CD4-positive, alpha-beta T cell treated with Interleukin-4 for 4 hours (primary cell): ENCODE results near the gene MYOZ2.
A peak's percentile ranks its signal among the peaks of the same experiment; 100 is the strongest.

ENCODE experiments used
- DNase-seq: peaks from one replicate; pipeline ENCODE4 v3.0.0-alpha.2; 2020

Gene MYOZ2

DNA sequence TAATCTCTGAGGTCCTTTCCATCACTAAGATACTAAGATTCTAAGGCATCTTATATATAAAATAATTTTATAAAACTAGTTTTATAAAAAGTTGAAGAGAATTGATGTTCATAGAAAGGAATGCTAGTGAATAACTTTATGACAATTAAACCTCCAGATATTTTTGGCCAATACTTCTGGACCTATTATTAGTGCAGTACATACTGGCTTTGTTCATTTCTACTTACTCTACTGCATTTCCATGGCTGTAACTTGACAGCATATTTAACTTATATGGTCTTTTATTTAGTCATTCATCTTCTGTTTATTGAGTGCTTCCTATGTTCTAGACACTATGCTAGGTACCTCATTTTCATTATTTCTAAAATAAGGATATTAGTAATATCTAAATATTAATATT, 70.1 kb downstream of the MYOZ2 start:
- DNase-seq: no peak

DNA sequence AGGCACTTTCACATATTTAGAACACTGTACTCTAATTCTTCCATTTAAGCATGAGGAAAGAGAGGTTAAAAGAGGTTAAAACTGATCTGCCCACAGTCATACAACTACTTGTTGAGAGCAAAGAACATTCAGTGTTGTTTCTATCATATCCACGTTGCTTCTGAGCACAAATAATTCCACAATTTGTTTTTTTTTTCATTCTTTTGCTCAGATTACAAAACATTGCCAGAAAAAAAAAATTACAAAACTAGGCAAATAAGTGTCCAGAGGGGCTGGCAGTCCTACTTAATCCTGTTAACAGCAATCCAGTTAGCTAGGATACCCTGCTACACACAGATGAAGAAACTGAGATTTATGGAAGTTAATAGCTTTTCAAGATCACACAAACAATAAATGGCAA, 70.5 kb downstream of the MYOZ2 start:
- DNase-seq: no peak

DNA sequence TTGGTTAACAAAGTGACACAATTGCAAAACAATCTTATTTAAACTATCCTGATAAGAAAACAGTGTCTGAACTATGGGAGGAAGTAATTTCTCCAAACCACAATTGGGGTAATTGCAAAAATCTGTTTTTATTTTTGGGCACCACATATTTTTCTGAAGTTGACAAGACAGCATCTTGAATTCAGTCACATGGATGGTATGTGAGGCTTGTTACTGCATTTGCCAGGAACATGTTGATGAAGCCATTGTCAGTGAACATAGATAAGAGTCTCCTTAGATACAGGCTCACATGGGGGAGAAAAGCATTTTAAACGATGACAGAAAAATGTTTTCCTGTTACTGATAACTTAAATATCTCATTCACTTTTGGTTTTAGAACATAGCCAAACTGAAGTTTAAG, 71.4 kb downstream of the MYOZ2 start:
- DNase-seq: no peak

DNA sequence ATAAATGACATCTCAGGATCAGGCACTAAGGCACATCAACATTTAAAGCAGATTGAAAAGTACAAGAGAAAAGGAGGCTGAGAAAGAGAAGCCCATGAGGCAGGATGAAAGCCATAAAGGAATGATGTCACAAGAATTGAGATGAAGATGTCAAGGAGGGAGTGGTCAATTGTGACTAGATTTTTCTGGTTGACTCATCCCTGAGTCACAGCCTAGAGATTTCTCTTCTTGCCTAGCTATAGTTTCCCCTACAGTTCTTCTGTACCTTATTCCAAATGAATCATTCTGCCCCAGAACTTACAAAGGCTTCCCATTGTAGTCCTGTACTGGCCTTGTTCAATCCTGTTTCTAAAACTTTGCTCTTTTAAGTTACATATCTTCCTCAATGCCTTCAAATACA, 73.4 kb downstream of the MYOZ2 start:
- peak; percentile 54 for DNase-seq

DNA sequence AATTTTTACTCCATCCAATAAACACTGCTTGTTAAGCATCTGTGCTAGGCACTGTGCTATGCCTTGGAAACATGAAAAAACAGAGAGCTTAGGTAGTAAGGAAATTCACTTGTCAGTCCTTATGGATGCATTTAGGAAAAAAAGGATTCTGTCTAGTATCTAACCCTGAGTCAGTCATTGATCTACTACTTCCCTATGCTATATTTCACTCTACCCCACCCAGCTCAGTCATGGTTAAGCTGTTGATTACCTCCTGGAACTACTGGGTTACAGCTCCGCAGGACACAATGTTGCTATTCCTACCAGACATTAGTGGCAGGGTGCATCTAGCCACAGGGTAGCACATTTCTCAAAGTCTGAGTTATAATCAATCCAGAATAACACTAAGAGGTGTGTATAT, 74.0 kb downstream of the MYOZ2 start:
- no peak for DNase-seq

DNA sequence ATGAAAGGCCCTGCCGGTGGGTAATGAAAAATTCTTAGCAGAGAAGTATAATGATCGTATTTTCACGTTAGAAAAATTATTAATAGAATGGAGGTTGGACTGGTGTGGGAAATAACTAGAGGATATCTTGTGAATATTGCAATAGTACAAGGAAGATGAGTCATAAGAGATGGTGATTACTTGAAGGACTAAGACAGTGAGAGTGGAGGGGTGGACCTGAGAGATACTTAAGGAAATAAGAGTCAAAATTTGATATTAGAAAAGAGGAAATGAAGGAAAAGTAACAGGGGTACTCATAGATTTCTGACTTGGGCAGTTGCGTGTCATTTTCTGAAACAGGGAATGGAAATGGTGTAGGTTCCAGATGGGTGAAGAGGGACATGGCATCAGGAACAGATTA, 75.1 kb downstream of the MYOZ2 start:
- DNase-seq: no peak

DNA sequence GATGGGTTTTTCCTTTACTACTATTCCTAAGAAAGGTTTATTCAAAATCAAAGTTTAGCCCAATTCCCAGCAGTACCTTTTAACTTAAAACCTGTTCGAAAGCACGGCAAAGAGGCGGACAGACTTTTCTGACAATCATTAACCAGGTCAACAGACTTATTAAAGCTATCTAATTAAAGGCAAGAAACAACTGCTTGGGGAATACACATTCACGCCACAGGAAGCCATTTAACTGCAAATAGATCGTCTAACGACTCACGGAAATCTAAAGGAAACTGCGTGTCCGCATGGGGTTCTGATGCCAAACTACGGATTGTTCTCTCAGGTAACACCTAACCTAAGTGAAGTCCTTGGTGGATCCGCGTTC, 76.2 kb downstream of the MYOZ2 start:
- peak; percentile 51 for DNase-seq

DNA sequence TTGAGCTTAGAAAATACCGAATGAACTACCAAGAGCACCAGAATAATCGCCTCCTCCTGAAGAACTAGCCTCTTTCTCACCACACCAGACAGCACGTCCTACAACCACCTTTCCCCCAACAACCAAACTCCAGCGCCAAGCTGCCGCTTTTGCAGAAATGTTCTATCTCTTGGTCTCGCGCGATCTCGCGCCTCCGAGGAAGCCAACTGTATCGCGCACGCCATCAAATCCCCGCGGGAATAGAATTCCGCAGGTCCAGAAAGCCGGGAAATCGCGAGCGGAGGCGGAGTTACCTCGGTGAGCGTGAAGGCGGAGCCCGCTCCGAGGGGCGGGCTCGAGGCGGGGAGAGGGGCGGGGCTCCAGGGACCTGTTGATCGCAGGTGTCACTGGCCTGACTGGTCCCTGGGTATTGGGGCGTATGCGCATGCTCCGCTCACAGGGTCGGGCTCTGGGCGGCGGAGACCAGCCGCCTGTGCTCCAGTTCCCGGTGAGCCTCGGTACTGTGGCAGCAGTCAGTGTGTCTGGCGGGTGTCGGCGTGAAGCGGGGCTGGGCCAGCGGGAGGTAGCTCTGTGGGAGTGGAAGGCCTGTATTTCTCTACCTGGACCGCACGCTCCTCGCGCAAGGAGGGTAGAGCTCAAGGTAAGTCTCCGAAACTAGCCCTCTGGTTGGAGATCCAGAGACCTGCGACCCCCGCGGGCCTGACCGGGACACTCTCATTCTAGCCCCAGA, 76.8 kb downstream of the MYOZ2 start, which contains the start of gene USP53:
Gene USP53 (plus strand): TSS at position 480 of the 730 bp plus-strand sequence. CDS start 27,047 bp downstream, outside the sequence.
- peak; percentile 98 for DNase-seq

DNA sequence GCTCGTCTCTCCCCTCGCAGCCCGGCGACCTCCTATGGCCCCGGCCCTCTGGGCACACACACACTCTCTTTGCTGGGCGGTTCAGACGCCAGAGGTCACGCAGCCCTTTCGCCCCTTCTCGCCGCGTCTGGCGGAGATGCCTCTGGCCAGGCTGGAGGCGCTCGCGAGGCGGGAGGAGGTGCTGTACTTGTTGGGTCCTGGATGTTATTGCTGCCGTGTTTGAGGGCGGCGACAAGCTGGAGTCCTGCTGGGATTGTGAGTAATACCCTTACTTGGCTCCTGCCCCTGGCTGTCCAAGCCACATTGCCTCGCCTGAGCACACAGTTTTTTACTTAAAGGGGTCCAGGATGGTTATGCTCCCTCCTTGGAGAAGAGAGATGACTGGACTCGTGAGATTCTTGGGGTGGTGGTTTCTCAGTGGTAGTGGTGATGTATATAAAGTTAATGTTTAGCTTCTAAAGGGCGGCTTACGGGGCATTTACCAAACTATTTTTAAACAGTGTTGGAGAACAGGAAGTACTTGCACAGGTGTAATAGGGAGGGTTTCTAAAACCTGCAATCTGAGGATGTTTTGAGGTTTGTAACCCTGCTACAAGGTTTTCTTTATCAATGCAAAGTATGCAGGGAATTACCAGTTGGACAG, 77.5 kb downstream of the MYOZ2 start:
- DNase-seq: peak; percentile 58

DNA sequence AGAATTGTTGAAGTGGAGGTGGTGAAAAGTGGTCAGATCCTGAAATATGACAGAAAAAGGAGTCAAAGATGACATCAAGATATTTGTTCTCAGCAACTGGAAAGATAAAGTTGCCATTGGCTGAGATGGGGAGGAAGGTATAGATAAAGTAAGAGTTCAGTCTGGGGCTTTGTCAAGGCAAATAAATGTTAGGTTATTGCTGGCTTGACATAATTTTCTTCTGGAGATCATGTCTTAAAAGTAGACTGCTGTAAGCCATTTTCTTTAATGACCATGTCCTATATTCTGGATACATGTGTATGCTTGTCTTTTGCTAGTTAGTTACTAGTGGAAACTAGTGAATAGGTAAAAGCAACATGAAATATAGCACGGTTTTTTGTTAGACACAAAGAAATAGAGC, 82.5 kb downstream of the MYOZ2 start:
- DNase-seq: no peak

DNA sequence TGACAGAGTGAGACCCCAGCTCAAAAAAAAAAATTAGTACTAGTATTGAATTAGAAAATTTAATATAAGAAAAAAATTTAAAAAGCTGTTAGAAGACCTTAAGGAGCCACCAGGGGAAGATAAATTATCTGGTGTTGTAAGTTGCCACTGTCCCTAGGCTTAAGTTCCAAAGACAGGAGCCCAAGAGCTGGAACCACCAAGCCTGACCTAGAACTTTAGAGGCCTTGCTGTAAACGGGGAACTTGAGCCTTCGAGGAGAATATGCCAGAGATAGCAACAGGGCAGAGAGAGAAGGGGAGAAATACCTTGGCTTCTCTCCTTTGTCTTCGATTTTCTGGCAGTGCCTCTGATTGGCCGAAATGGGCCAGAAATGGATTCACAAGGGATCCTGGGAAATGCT, 85.8 kb downstream of the MYOZ2 start:
- DNase-seq: no peak

DNA sequence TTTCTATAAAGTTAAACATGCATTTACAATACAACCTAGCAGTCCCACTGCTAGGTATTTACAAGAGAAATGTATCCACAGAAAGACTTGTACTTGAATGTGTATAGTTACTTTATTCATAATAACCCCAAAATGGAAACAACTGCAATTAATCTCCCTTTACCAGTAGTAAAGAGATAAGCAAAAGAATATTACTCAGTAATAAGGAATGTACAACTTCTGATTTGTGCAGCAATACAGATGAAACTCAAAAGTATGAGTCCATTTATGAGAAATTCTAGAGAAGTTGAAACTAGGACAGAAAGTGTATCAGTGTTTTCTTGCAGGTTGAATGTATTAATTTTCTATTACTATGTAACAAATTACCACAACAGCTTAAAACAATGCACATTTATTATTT, 92.1 kb downstream of the MYOZ2 start:
- DNase-seq: no peak

DNA sequence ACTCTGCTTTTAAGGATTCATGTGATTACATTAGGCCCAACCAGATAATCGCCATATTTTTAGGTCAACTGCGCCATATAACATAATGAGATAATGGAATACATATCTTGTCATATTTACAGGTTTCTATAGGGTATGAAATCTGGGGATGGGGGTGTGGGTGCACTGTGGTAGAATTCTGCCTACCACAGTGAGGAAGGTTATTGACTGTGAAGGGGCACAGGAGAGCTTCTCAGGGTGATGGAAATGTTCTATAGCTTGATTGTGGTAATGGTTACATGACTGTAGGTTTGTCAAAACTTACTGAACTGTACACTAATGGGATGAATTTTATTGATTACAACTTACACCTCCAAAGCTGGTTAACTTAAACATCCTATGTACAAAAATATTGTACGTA, 92.8 kb downstream of the MYOZ2 start:
- no peak for DNase-seq

DNA sequence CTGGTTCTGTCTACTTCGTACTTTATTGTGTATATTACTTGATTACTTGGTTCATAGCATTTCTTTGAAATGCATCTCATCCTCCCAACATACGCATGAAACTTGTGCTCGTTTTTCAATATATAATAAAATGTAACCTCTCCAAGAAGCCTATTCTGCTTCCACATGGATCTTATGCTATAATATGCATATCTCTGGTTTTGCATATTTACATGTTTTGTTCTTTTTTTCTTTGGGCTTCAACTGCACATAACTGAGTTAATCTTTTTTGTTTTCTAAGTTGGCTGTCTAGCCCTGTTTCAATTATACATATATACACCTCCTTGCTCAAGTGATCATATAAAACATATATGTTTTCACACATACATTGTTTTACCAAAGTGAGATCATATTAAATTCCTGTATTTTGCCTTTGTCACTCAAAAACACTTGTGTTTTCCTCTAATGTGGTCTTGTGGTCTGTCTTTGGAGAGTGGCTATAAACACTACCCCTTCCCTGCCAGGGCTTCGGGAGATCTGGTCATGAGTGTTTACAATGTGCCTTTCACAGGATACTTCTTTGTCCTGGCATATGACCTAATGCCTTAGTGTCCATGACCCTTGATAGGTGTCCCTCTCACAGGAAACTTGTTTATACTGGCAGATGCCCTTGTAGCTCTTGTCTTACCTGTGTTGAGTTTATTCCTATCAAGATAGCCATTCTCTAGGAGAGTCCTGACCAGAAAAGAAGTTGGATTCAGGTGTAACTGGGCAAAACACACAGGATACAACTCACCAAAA, 94.5 kb downstream of the MYOZ2 start:
- DNase-seq: no peak

DNA sequence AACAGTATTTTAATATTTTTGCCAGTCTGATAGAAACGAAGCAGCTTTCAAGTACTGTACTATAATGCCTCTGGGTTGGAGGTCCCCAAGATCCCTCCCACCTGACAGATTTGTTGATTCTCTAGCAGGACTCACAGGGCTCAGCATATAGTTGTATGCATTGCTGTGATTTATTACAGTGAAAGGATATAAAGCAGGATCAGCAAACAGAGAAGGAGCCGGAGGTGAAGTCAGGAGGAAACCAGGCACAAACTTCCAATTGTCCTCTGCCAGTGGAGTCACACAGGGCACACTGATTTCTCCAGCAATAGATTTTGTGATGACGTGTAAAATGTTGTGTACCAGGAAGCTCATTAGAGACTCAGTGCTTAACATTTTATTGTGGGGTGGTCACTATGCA, 95.9 kb downstream of the MYOZ2 start:
- DNase-seq: no peak

DNA sequence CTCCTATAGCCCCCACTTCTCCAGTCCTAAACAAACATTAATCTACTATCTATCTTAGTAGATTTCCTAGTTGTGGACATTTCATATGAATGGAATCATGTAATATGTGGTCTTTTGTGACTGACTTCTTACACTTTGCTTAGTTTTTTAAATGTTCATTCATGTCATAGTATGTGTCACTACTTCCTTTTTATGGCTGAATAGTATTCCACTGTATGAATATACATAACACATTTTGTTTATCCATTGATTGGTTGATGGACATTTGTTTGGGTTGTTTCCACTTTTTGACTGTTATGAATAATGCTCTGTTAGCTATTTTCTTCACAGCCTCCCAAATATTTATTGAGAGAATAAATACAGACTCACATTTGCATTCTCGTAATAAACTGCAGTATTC, 96.7 kb downstream of the MYOZ2 start:
- no peak for DNase-seq

DNA sequence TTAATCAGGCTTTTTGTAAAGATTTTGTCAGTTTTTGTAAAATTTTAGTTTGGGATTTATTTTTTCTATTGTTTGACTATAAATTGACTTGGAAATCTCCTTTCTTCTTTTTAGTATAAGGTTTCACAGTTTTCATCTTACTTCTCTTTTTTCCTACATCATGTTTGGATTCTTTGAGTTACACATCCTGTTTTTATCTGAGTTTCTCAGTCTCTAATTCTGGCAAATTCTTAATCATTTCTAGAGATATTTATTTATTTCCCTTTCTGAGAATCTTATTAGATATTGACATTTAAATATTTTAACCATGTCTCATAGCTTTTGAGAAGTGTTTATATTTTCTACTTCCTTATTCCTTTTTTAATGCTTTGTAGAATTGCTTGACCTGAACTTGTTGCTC, 97.6 kb downstream of the MYOZ2 start:
- no peak for DNase-seq

DNA sequence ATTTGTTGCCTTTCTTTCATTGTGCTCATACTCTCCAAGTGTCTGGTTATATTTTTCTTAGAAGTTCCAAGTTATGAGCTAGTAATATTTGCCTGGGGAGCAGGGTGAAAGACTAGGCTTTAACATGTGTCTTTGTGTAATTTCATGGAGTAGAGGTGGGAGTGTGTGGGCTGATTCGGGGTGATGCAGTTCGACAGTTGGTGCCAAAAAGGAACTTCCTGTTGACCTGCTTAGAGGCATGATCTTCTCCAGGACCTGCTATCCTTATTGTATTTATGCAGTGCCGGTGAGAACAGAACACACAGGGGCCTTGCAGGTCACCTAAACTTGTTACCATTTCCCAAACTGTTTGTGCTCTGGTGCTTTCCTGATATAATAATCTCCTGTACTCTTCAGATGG, 98.1 kb downstream of the MYOZ2 start:
- DNase-seq: no peak

DNA sequence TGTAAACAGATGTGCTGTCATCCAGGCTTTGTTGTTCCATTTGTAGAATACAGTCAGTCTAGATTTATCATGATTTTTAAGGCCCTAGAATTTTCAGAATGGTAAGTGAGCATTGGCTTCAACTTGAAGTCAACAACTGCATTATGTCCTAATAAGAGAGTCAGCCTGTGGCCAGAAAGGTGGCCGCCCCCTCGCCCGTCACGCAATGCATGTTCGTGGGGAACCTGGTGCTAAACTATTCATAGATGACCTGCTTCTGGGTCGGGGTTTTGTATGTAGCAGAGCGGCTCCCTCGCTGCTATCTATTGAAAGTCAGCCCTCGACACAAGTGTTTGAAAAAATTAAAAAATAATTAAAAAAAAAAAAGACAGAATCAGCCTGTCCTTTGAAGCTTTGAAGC, 101.6 kb downstream of the MYOZ2 start:
- no peak for DNase-seq
